ENCODE data around the gene FAM180A.

Gene FAM180A

DNA sequence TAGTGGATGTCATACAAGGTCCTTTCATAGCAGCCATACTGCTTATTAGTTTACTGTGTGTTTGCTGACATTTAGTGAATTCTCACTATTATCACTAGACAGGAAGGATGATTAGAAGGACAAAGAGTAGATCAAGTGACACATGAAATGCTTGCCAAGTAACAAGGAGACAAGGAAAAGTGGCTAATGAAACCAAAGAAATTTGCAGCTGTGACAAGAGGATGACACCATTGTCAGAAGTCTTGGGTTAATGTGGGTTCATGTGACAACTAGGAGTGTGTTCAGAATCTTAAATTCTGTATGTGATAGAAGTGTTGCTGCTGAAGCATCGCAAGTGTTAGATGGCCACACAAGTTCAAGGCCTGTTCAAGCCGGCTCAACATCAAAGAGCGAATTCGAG is 40.8 kb upstream of the FAM180A start:
- H3K36me3 ChIP-seq (ENCODE audit: control insufficient read depth, insufficient read depth, low read length): no peaks in the 10 kb centered on the region
- no peaks in the 10 kb centered on the region for H3K9me3 ChIP-seq (ENCODE audit: control insufficient read depth, low read length)
- H3K4me2 ChIP-seq (ENCODE audit: low read length): no peak overlapping the region
- TF ChIP-seq, protein P1, sequence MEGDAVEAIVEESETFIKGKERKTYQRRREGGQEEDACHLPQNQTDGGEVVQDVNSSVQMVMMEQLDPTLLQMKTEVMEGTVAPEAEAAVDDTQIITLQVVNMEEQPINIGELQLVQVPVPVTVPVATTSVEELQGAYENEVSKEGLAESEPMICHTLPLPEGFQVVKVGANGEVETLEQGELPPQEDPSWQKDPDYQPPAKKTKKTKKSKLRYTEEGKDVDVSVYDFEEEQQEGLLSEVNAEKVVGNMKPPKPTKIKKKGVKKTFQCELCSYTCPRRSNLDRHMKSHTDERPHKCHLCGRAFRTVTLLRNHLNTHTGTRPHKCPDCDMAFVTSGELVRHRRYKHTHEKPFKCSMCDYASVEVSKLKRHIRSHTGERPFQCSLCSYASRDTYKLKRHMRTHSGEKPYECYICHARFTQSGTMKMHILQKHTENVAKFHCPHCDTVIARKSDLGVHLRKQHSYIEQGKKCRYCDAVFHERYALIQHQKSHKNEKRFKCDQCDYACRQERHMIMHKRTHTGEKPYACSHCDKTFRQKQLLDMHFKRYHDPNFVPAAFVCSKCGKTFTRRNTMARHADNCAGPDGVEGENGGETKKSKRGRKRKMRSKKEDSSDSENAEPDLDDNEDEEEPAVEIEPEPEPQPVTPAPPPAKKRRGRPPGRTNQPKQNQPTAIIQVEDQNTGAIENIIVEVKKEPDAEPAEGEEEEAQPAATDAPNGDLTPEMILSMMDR (IDR thresholded peaks at IDR 0.05): no peak
- no peak overlapping the region for H2AFZ ChIP-seq
- no peaks in the 10 kb centered on the region for H3K27me3 ChIP-seq (ENCODE audit: control insufficient read depth, insufficient read depth, low read length)
- no peaks in the 10 kb centered on the region for H3K4me1 ChIP-seq
- no peaks in the 10 kb centered on the region for H3K79me2 ChIP-seq
- H3K4me3 ChIP-seq (ENCODE audit: low read depth, low read length): no peak overlapping the region
- H3K27ac ChIP-seq: no peak overlapping the region
- no peak overlapping the region for H3K9ac ChIP-seq

DNA sequence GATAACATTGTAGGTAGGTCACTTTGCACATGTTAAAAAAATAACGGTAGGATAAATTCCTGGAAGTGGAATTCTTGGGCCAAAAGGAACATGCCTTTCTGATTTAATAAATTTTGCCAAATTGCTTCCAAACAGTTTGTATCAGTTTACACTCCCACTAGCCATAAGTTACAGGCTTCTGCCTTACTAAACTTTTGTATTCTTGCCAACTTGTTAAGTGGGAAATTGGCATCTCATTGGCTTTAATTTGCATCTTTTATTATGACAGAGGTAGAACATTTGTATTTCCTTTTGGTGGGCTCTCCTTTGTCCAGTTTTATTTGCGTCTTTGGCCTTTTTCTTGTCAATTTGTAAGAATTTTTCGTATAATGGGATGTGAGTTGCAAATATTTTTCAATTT is 38.3 kb upstream of the FAM180A start:
- Histone ChIP-seq H3K9ac (no peak overlapping the region), H3K79me2 (no peaks in the 10 kb centered on the region), H3K4me3 (ENCODE audit: low read depth, low read length) (no peak overlapping the region), H3K4me1 (no peaks in the 10 kb centered on the region), H2AFZ (no peak overlapping the region), H3K9me3 (ENCODE audit: control insufficient read depth, low read length) (no peaks in the 10 kb centered on the region), H3K4me2 (ENCODE audit: low read length) (no peak overlapping the region), H3K36me3 (ENCODE audit: control insufficient read depth, insufficient read depth, low read length) (no peaks in the 10 kb centered on the region), H3K27me3 (ENCODE audit: control insufficient read depth, insufficient read depth, low read length) (no peaks in the 10 kb centered on the region), H3K27ac (no peak overlapping the region)
- TF ChIP-seq, protein P1 (IDR thresholded peaks at IDR 0.05): no peak

DNA sequence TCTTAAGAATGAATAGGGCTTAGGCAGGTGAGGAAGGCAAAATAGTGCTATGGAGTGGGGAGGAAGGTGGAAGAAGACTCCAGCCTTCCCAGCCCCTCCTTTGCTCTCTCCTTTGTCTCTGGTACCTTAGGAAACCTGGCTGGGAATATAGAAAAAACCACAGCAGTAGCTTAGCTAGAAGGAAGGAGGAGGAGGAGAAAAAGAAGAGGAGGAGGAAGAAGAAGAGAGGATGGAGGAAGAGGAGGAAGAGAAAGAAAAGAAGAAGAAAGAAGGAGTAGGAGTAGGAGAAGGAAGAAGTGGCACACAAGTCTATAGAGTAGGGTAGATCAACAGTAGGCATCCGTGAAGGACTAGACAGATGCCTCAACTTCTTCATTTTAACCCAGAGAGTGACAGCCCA is 36.5 kb upstream of the FAM180A start:
- no peak overlapping the region for H2AFZ ChIP-seq
- H3K4me1 ChIP-seq: no peaks in the 10 kb centered on the region
- TF ChIP-seq, protein P1 (IDR thresholded peaks at IDR 0.05): no peak
- no peak overlapping the region for H3K4me2 ChIP-seq (ENCODE audit: low read length)
- no peak overlapping the region for H3K9ac ChIP-seq
- no peak overlapping the region for H3K4me3 ChIP-seq (ENCODE audit: low read depth, low read length)
- no peaks in the 10 kb centered on the region for H3K79me2 ChIP-seq
- H3K9me3 ChIP-seq (ENCODE audit: control insufficient read depth, low read length): no peaks in the 10 kb centered on the region
- no peaks in the 10 kb centered on the region for H3K36me3 ChIP-seq (ENCODE audit: control insufficient read depth, insufficient read depth, low read length)
- H3K27ac ChIP-seq: no peak overlapping the region
- no peaks in the 10 kb centered on the region for H3K27me3 ChIP-seq (ENCODE audit: control insufficient read depth, insufficient read depth, low read length)

DNA sequence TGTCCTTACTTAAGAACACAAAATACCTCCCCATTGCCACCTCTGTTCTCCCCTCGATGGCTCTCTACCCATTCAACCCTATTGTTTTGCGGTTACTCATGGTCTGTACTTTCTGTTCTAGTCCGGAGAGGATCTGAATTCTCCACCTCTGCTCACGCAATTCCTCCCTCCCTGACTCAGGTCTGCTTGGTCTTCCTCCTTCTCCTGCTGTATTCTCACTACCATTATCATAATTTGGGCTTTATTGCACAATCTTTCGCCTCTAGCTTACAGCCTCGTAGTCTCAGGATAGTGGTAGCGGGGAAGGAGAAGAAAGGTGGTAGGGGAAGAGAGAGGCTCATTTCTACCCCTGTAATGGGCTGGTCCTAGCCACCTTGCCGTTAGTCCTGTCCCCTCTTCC is 35.4 kb upstream of the FAM180A start:
- Histone ChIP-seq H3K4me1 (no peaks in the 10 kb centered on the region), H3K9me3 (ENCODE audit: control insufficient read depth, low read length) (no peaks in the 10 kb centered on the region), H3K27me3 (ENCODE audit: control insufficient read depth, insufficient read depth, low read length) (no peaks in the 10 kb centered on the region), H3K4me2 (ENCODE audit: low read length) (no peak overlapping the region), H3K4me3 (ENCODE audit: low read depth, low read length) (no peak overlapping the region), H3K79me2 (no peaks in the 10 kb centered on the region), H2AFZ (no peak overlapping the region), H3K9ac (no peak overlapping the region), H3K36me3 (ENCODE audit: control insufficient read depth, insufficient read depth, low read length) (no peaks in the 10 kb centered on the region), H3K27ac (no peak overlapping the region)
- TF ChIP-seq, protein P1 (IDR thresholded peaks at IDR 0.05): no peak

DNA sequence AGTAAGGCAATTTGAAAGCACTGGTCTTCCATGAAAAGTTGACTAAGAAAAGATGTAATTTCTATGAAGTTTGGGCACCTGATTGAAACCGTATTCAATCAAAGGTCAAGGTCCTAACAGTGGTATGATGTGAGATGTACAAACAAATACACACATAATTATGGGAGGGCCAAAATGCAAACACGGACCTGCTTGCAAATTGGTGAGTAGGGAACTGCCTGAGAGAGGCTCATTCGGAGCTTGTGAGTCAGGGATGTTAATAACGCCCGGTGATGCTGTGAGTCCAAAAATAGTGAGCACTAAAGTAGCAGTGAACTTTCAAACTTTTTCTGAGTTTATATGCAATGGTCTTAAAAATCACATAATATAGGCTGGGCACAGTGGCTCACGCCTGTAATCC is 34.2 kb upstream of the FAM180A start:
- no peak overlapping the region for H2AFZ ChIP-seq
- no peak overlapping the region for H3K9ac ChIP-seq
- no peaks in the 10 kb centered on the region for H3K9me3 ChIP-seq (ENCODE audit: control insufficient read depth, low read length)
- H3K27ac ChIP-seq: no peak overlapping the region
- no peak overlapping the region for H3K4me3 ChIP-seq (ENCODE audit: low read depth, low read length)
- no peaks in the 10 kb centered on the region for H3K4me1 ChIP-seq
- H3K27me3 ChIP-seq (ENCODE audit: control insufficient read depth, insufficient read depth, low read length): no peaks in the 10 kb centered on the region
- no peak overlapping the region for H3K4me2 ChIP-seq (ENCODE audit: low read length)
- TF ChIP-seq, protein P1 (IDR thresholded peaks at IDR 0.05): no peak
- no peaks in the 10 kb centered on the region for H3K36me3 ChIP-seq (ENCODE audit: control insufficient read depth, insufficient read depth, low read length)
- H3K79me2 ChIP-seq: no peaks in the 10 kb centered on the region

Measured in parathyroid adenoma (tissue), 2 donors.